HepG2 (cell line): ENCODE measurements around the gene OARD1. TPM values are rescaled to one million over a fixed set of nuclear protein-coding genes. Genes with fewer than 3 reads are reported as not detected.

ENCODE experiments used
- AGO2 ChIP-seq: fragments of 200-400 bp; formaldehyde crosslinking; optimal IDR thresholded peaks from 2 replicates; pipeline ENCODE3; 2017; ENCODE audit warnings: mild to moderate bottlenecking, low read depth, low read length, moderate library complexity
- CEBPG ChIP-seq: IDR thresholded peaks from 2 replicates; pipeline ENCODE4 v1.6.1; 2016
- DNMT3B ChIP-seq: conservative IDR thresholded peaks from 2 replicates; pipeline ENCODE4 v1.6.1; 2016; ENCODE audit warnings: missing biosample characterization, control low read depth
- ELF1 ChIP-seq: sonication (generic); formaldehyde crosslinking; IDR thresholded peaks from 2 replicates; pipeline ENCODE4 v1.4.0; 2020; ENCODE audit warnings: missing genetic modification reagents
- KLF9 ChIP-seq: IDR thresholded peaks from 2 replicates; pipeline ENCODE4 v1.6.1; 2016; ENCODE audit warnings: low read depth
- MAFG ChIP-seq: sonication (generic); formaldehyde crosslinking; IDR thresholded peaks from 2 replicates; pipeline ENCODE4 v1.5.1; 2020; ENCODE audit warnings: mild to moderate bottlenecking, missing genetic modification reagents
- MEIS2 ChIP-seq: sonication (generic); formaldehyde crosslinking; IDR thresholded peaks from 2 replicates; pipeline ENCODE4 v1.9.0; 2021; ENCODE audit warnings: mild to moderate bottlenecking, missing genetic modification reagents
- MXD4 ChIP-seq: IDR thresholded peaks from 2 replicates; pipeline ENCODE4 v1.6.1; 2016; ENCODE audit warnings: mild to moderate bottlenecking, missing biosample characterization, missing genetic modification reagents
- NR2F6 ChIP-seq, 2 experiments: IDR thresholded peaks; 2 replicates each; pipeline ENCODE4 v1.6.1; 2016; ENCODE audit warnings: antibody characterized with exemption in 1 of 2, mild to moderate bottlenecking in 1 of 2
- POLR2A ChIP-seq, 2 experiments: IDR thresholded peaks; 2 replicates each; pipeline ENCODE4 v1.6.1; 2011; ENCODE audit warnings: low read depth in 2 of 2, low read length in 2 of 2, mild to moderate bottlenecking in 1 of 2, moderate library complexity in 1 of 2; ENCODE audit not compliant: insufficient read depth in 1 of 2
- RELA ChIP-seq: sonication (generic); formaldehyde crosslinking; IDR thresholded peaks from 2 replicates; pipeline ENCODE4 v1.4.0; 2020; ENCODE audit warnings: missing genetic modification reagents
- RORA ChIP-seq: sonication (generic); formaldehyde crosslinking; IDR thresholded peaks from 2 replicates; pipeline ENCODE4 v1.5.0; 2020; ENCODE audit warnings: mild to moderate bottlenecking, missing genetic modification reagents, moderate library complexity
- SAP130 ChIP-seq: IDR thresholded peaks from 2 replicates; pipeline ENCODE4 v1.6.1; 2016; ENCODE audit warnings: low read depth
- U2AF1 ChIP-seq: fragments of 200-400 bp; formaldehyde crosslinking; optimal IDR thresholded peaks from 2 replicates; pipeline ENCODE3; 2017; ENCODE audit warnings: mild to moderate bottlenecking, low read depth, low read length
- ZC3H4 ChIP-seq: sonication (generic); formaldehyde crosslinking; IDR thresholded peaks from 2 replicates; pipeline ENCODE4 v1.4.0; 2020; ENCODE audit warnings: missing genetic modification reagents, borderline replicate concordance
- ZFP36L1 ChIP-seq: sonication (generic); formaldehyde crosslinking; IDR thresholded peaks from 2 replicates; pipeline ENCODE4 v1.8.0; 2022; ENCODE audit warnings: mild to moderate bottlenecking, missing genetic modification reagents, moderate library complexity
- ZMYM2 ChIP-seq: sonication (generic); formaldehyde crosslinking; IDR thresholded peaks from 2 replicates; pipeline ENCODE4 v1.8.0; 2022; ENCODE audit warnings: mild to moderate bottlenecking, missing genetic modification reagents
- ZNF253 ChIP-seq: sonication (generic); formaldehyde crosslinking; IDR thresholded peaks from 2 replicates; pipeline ENCODE4 v1.8.0; 2022; ENCODE audit warnings: mild to moderate bottlenecking, missing genetic modification reagents, borderline replicate concordance
- ZNF280B ChIP-seq: sonication (generic); formaldehyde crosslinking; IDR thresholded peaks from 2 replicates; pipeline ENCODE4 v1.5.0; 2020; ENCODE audit warnings: missing genetic modification reagents, mild to moderate bottlenecking, borderline replicate concordance
- ZNF557 ChIP-seq: sonication (generic); formaldehyde crosslinking; IDR thresholded peaks from 2 replicates; pipeline ENCODE4 v1.4.0; 2020; ENCODE audit warnings: missing genetic modification reagents
- ZNF629 ChIP-seq: sonication (generic); formaldehyde crosslinking; conservative IDR thresholded peaks from 2 replicates; pipeline ENCODE4 v1.5.0; 2020; ENCODE audit warnings: missing genetic modification reagents
- polyA plus RNA-seq, 8 experiments: library from polyadenylated mRNA; depleted of rRNA in 3 of 8; stranded (reverse) in 7 of 8; unstranded in 1 of 8; fragments of >200 nt; fragmentation: Illumina TruSeq in 4 of 8; extraction: Trizol in 4 of 8; gene quantifications; 2 replicates each; pipeline versions ENCODE4 v1.2.1 to v1.2.3, GENCODE V29; 2011 to 2016; ENCODE audit warnings: low read depth in 4 of 8, missing spikeins in 1 of 8, mixed read lengths in 1 of 8; ENCODE audit not compliant: insufficient read depth in 1 of 8
- total RNA-seq, 5 experiments: library from RNA; depleted of rRNA; stranded (reverse); fragments of >200 nt; fragmentation: Illumina TruSeq; extraction: Trizol; gene quantifications; 2 replicates each; pipeline ENCODE4 v1.2.3, GENCODE V29; 2016; ENCODE audit warnings: low read depth in 1 of 5
- TF ChIP-seq, protein P1 (sequence below): fragments of 450-650 bp; IDR thresholded peaks from 2 replicates; pipeline ENCODE4 v1.6.1; 2017
- TF ChIP-seq, protein P2 (sequence below): IDR thresholded peaks from 2 replicates; pipeline ENCODE4 v1.6.1; 2016; ENCODE audit warnings: missing compliant biosample characterization, missing genetic modification reagents, borderline replicate concordance
- TF ChIP-seq, protein P3 (sequence below): sonication (generic); formaldehyde crosslinking; IDR thresholded peaks from 2 replicates; pipeline ENCODE4 v1.8.0; 2022; ENCODE audit warnings: missing genetic modification reagents, mild to moderate bottlenecking, inconsistent platforms, borderline replicate concordance
- TF ChIP-seq, protein P4 (sequence below): sonication (generic); formaldehyde crosslinking; IDR thresholded peaks from 2 replicates; pipeline ENCODE4 v1.8.1; 2022; ENCODE audit warnings: mild to moderate bottlenecking, missing genetic modification reagents

The OARD1 gene
- total and polyA plus RNA-seq, 2 of the 13 experiments (the other 11 are each of a cell fraction or from before 2014, with no cell fraction given): 18.4 to 49.0 TPM

DNA sequence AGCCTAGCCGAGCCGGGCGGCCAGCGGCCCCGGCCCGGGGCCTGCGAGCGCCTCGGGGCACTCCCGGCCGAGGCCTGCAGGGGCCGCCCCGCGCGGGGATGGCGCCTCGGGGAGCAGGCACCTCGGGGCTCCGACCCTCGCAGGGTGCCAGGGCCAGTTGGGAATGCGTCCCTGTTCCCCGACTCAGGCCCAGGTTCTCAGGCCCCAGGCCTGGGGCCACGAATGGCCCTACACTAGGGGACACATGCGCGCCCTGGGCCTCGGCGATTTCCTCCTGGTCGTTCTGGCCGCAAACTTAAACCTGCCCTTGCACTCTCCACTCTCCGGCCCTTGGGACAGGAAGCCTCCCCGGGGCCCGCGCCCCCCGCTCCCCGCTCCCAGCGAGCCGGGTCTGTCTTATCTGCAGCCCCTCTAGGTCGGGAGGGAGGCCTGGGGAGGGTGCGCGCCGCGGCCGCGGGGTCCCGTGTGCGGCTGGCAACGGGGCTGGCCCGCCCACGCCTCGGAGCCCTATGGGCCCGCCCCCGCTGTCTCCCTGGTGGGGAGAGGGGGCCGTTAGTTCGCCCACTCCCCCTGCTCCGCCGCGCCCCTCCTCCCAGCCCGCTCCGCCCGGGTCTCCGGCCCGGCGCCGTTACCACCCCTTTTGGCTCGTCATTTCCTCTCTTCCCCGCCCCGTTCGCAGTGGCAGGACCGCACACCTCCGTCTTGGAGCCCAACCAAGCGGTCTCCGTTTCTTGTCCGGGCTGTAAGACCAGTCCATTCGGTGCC is 1.2 kb upstream of the OARD1 start (continued):
- TF ChIP-seq ZNF629 (CRISPR knock-in tag): no peak
- TF ChIP-seq, protein P1, sequence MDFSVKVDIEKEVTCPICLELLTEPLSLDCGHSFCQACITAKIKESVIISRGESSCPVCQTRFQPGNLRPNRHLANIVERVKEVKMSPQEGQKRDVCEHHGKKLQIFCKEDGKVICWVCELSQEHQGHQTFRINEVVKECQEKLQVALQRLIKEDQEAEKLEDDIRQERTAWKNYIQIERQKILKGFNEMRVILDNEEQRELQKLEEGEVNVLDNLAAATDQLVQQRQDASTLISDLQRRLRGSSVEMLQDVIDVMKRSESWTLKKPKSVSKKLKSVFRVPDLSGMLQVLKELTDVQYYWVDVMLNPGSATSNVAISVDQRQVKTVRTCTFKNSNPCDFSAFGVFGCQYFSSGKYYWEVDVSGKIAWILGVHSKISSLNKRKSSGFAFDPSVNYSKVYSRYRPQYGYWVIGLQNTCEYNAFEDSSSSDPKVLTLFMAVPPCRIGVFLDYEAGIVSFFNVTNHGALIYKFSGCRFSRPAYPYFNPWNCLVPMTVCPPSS: no peak
- TF ChIP-seq U2AF1: no peak
- TF ChIP-seq MEIS2: peak; percentile 27; the same call in 1 of the 2 replicates
- peak; percentile 64; the same call in 1 of the 2 replicates for TF ChIP-seq ZNF280B (CRISPR knock-in tag)
- TF ChIP-seq ELF1: peak; percentile 41; the same call in 1 of the 2 replicates
- TF ChIP-seq MAFG (CRISPR knock-in tag): no peak
- 0 out of 2 replicates have a peak, but pooled peaks have one; percentile 59 for TF ChIP-seq ZC3H4 (CRISPR knock-in tag)
- TF ChIP-seq ZNF557 (CRISPR knock-in tag): 0 out of 2 replicates have a peak, but pooled peaks have one; percentile 22
- TF ChIP-seq ZMYM2: no peak
- TF ChIP-seq ZFP36L1 (CRISPR knock-in tag): 0 out of 2 replicates have a peak, but pooled peaks have one; percentile 37
- no peak for TF ChIP-seq RORA (CRISPR knock-in tag)
- no peak; the same call in 1 of the 2 replicates for TF ChIP-seq KLF9 (CRISPR knock-in tag)
- TF ChIP-seq POLR2A (IDR thresholded peaks at IDR 0.05; ENCODE audit: insufficient read depth in 1 of 2, low read depth in 2 of 2, low read length in 2 of 2): peak; percentile 82 to 83
- peak; percentile 100 for TF ChIP-seq AGO2
- TF ChIP-seq, protein P2, sequence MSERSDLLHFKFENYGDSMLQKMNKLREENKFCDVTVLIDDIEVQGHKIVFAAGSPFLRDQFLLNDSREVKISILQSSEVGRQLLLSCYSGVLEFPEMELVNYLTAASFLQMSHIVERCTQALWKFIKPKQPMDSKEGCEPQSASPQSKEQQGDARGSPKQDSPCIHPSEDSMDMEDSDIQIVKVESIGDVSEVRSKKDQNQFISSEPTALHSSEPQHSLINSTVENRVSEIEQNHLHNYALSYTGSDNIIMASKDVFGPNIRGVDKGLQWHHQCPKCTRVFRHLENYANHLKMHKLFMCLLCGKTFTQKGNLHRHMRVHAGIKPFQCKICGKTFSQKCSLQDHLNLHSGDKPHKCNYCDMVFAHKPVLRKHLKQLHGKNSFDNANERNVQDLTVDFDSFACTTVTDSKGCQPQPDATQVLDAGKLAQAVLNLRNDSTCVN: peak; percentile 46; the same call in 1 of the 2 replicates
- no peak for TF ChIP-seq RELA (CRISPR knock-in tag)
- peak; percentile 91 for TF ChIP-seq SAP130 (CRISPR knock-in tag)
- TF ChIP-seq DNMT3B (CRISPR knock-in tag): peak; percentile 52; the same call in 1 of the 2 replicates
- peak; percentile 66; the same call in 1 of the 2 replicates for TF ChIP-seq ZNF253 (CRISPR knock-in tag)
- TF ChIP-seq NR2F6 (IDR thresholded peaks at IDR 0.05): no peak
- TF ChIP-seq NR2F6 (CRISPR knock-in tag; IDR thresholded peaks at IDR 0.05): 0 out of 2 replicates have a peak, but pooled peaks have one; percentile 6
- TF ChIP-seq, protein P3, sequence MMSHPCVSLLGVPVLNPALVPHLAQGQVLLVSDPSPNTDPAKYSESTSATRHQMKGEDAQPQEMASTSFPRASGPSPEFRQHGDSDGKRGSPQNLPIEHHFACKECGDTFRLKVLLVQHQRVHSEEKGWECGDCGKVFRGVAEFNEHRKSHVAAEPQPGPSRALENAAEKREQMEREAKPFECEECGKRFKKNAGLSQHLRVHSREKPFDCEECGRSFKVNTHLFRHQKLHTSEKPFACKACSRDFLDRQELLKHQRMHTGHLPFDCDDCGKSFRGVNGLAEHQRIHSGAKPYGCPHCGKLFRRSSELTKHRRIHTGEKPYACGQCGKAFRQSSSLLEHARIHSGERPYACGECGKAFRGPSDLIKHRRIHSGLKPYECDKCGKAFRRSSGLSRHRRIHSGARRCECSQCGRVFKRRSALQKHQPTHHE (CRISPR knock-in tag): 0 out of 2 replicates have a peak, but pooled peaks have one; percentile 9
- TF ChIP-seq CEBPG: no peak
- TF ChIP-seq MXD4 (CRISPR knock-in tag): peak; percentile 32; the same call in 1 of the 2 replicates
- TF ChIP-seq, protein P4, sequence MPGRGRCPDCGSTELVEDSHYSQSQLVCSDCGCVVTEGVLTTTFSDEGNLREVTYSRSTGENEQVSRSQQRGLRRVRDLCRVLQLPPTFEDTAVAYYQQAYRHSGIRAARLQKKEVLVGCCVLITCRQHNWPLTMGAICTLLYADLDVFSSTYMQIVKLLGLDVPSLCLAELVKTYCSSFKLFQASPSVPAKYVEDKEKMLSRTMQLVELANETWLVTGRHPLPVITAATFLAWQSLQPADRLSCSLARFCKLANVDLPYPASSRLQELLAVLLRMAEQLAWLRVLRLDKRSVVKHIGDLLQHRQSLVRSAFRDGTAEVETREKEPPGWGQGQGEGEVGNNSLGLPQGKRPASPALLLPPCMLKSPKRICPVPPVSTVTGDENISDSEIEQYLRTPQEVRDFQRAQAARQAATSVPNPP: peak; percentile 35; the same call in 1 of the 2 replicates
